GM19193 (cell line): ENCODE measurements around the gene RIMS4.

Experiments used
- POLR2A ChIP-seq: IDR thresholded peaks from 4 replicates; pipeline ENCODE4 v1.6.1; 2011; ENCODE audit not compliant: insufficient read depth, insufficient read length; ENCODE audit errors: extremely low read depth

Gene RIMS4

DNA sequence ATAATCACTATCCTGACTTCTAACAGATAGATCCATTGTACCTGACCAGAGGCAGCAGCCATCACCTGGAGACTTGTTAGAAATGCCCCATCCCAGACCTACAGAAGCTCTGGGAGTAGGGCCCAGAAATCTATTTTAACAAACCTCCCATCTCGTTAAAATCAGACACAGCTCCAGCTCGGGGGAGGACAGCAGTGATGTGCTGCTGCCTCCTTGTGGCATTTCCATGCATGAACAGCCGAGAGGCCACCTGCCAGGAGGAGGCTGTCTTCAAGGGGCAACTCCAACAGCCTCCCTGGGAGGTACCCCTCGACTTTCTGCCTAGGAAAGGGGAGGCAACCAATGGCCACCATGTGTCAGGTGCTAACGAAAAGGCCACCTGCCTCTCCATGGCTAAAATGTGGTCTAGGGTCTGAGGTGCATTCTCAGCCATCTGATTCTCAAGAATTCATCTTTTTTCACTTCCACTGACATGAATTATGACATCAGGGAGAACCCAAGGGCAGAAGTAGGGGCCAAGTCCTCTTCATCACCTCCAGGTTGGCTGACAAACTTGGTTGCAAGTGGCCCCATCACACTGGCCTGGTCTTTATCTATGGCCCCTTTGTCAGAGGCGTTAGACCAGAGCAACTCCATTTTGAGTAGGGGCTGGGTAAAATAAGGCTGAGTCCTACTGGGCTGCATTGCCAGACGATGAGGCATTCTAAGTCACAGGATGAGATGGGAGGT is 76.8 kb downstream of the RIMS4 start:
- no peak for TF ChIP-seq POLR2A

DNA sequence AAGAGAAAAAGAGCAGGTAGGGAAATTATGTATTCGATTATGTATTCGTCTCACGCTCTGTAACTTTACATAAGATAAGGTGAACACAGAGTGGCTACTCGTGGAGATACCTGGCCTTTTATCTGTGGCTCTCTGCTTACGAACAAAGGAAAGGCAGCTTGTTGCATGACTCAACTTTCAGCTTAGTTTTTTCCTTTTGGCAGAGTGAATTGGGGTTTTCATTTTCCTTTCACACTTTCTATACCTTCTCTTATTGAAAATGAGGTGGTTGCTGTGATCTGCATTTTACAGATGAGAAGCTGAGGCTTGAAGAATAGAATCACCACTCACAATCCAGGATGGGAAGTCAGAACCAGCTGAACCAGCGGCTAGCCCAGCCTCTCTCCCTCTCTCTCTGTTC is 78.0 kb downstream of the RIMS4 start:
- TF ChIP-seq POLR2A = no peak

DNA sequence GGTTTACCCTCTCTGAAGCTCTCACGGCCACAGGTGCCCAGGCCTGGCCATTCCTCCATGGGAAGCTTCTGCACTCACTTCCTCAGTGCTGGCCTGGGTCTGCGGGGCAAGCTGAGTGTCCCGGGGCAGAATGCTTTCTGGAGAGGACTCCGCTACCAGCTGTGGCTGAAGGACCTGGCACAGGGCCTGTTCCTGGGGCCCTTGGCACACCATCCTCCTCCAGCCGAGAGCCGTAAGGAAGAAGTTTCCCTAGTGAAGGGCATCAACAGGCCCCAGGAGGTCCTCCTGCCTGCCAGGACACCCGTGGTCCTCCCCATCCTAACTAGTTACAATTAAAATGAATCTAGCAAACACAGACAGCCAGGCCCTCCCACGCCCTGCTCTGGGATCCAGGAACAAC is 78.7 kb downstream of the RIMS4 start:
- TF ChIP-seq POLR2A = no peak

DNA sequence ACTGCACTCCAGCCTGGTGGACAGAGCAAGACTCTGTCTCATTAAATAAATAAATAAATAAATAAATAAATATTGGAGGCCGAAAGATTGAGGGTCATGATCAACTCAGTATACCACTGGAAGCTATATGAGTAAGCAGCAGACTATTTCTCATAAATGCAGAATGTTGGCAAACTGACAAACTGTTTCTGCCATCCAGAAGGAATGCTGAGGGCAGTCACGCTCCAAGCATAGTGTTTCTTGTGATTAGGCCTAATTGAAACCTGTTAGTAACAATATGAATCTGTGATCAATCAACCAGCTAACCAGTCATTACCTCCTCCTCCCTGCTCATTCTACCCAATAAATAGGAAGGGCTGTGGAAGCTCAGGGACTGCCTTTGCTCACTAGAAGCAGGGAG is 79.9 kb downstream of the RIMS4 start:
- no peak for TF ChIP-seq POLR2A

DNA sequence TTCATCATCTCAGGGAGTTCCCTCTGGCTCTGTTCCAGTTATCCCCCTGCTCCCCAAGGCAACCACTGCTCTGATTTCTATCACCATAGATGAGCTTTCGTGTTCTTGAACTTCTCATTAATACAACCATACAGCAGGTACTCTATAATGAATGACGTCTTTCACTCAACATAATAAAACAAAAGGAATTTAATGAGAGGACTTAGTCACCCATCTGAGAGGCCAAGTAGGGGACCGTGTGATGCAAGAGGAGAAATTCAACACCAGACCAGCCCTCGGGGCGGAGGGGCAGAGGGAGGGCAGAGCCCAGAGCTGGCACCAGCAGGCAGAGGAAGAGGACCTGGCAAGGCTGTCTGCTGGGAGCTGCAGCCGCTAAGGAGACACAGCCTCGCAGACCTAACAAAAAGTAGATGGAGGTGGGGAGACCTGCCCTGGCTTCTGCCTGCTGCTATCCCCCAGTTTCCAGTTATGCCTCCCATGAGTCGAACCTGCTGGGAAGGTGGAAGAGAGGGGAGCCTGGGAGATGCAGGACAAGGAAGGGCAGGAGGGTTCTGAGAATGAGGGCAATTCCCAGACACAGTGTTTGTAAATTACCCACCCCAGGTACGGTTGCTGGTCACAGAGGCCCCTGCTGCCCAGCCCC is 81.4 kb downstream of the RIMS4 start:
- TF ChIP-seq POLR2A = no peak

DNA sequence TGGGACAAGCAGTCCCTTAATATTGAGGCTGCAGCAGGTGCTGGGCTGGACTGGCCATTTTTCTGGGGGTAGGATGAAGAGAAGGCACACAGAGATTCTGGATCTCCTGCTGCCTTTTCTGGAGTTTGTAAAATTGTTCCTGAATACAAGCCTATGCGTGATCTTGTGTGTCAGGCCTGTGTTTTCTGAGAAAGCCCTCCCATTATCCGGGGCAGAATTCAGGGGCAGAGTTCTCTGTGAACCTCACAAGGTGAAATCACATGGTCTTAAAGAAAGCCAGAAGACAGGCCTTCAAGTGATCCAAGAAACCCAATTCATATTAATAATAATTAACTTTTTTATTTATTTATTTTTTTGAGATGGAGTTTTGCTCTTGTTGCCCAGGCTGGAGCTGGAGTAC is 82.7 kb downstream of the RIMS4 start:
- no peak for TF ChIP-seq POLR2A

DNA sequence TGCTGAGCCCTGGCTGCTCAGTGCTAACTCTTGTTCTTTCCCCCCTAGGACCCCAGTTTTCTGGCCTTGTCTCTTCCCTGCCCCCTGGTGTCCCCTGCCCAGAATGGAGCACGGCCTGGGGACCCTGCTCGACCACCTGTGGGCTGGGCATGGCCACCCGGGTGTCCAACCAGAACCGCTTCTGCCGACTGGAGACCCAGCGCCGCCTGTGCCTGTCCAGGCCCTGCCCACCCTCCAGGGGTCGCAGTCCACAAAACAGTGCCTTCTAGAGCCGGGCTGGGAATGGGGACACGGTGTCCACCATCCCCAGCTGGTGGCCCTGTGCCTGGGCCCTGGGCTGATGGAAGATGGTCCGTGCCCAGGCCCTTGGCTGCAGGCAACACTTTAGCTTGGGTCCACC is 83.3 kb downstream of the RIMS4 start:
- no peak for TF ChIP-seq POLR2A

DNA sequence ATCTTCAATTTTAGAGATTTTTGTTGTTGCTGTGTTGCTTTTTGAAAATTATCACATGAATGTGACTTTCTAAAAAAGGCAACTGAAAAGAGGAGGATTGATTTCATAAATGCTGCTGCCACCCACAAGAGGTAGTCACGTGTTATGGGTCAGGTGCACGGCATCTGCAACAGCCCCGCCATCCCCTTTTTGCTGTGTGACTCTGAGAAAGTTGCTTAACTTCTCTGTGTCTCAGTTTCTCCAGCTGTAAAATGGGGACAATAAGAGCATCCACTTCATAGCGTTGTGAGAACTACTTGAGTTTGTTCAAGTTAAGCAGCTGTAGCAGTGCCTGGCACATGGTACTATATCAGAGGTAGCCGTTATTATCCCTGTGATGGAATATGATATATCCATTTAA is 84.5 kb downstream of the RIMS4 start:
- TF ChIP-seq POLR2A = no peak

DNA sequence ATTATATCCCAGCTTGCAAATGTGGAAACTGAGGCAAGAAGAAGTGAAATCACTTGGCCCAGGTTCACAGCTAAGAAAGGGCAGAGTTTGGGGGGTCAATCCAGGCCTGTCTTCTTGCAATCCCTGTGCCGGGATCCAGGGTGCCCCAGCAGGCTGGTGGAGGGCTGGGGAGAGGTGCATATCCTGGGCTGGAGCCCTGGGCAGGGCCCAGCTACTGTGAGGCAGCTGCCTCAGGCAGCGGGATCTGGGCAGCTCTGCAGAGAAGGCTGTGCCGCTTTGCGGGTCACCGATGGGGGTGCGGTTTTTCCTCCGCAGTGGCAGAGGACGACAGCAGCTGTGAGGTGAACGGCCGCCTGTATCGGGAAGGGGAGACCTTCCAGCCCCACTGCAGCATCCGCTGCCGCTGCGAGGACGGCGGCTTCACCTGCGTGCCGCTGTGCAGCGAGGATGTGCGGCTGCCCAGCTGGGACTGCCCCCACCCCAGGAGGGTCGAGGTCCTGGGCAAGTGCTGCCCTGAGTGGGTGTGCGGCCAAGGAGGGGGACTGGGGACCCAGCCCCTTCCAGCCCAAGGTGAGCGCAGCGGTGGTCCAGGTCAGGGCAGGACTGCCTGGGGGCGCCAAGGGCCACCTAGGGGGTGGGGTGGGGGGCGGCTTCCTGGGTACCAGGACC is 85.8 kb downstream of the RIMS4 start:
- no peak for TF ChIP-seq POLR2A

DNA sequence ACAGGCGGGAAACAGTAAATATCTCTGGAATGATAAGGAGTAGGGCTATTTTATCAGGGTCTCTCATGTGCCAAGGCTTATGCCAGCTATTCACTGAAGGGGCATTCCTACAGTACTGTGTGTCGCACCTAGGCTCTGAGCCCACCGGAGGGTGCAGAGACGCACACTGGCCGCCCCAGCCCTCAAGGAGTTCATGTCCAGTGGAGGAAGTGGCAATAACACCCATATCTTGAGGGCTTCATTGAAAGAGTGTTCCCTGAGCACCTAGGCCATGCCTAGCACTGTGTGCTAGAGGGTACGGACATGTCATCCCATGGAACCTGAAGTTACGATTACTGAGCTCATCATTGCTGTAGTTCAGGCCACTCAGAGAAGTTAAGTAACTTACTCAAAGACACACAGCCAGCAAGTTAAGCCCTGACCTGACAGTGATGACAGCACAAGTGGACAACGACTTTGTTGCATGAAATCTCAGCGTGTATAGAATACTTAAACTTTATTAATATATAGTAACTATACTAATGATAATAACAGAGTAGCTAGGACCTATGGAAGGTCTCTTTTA is 86.5 kb downstream of the RIMS4 start:
- TF ChIP-seq POLR2A = no peak

DNA sequence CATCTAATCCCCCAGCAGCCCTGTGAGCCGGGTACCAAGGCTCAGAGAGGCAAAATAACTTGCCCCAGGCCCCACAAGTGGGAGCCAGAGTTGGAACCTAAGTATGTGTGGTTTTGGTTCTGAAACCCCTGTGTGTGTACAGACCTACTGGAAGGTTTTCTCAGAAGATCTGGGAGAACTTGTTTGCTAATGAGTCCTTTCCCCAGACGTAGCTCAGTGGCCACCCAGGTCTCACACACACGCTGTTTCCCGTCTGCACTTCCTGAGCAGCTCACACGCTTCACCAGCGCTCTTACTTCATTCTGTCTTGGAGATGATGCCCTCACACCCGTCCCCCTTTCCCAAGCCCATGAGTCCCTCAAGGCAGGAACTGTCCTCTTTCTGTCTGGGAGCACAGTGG is 87.0 kb downstream of the RIMS4 start:
- no peak for TF ChIP-seq POLR2A

DNA sequence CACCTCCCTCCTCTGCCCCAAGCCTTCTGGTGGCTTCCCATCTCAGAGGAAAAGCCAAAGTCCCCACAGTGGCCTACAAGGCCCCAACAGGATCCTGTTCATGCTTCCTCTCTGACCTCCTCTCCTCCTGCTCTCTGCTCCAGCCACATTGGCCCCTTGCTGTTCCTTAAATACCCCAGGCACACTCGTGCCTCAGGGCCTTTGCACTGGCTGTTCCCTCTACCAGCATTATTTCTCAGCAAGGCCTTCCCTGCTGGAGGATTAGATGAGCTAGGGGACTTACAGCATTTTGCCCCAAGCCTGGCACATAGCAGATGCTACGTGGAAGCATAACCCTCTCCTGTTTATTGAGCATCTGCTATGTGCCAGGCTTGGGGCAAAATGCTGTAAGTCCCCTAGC is 87.4 kb downstream of the RIMS4 start:
- TF ChIP-seq POLR2A = no peak

DNA sequence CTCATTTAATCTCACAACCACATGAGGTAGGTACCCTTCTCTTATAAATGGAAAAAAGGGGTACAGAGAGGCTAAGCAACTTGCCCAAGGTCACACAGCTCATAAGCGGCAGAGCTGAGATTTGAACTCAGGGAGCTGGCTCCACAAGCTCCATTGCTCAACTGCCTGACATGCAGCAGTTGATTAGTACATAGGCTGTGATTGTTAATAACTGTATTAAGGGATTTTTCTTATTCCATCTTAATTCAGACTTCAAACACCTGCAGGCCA is 88.6 kb downstream of the RIMS4 start:
- TF ChIP-seq POLR2A = no peak

DNA sequence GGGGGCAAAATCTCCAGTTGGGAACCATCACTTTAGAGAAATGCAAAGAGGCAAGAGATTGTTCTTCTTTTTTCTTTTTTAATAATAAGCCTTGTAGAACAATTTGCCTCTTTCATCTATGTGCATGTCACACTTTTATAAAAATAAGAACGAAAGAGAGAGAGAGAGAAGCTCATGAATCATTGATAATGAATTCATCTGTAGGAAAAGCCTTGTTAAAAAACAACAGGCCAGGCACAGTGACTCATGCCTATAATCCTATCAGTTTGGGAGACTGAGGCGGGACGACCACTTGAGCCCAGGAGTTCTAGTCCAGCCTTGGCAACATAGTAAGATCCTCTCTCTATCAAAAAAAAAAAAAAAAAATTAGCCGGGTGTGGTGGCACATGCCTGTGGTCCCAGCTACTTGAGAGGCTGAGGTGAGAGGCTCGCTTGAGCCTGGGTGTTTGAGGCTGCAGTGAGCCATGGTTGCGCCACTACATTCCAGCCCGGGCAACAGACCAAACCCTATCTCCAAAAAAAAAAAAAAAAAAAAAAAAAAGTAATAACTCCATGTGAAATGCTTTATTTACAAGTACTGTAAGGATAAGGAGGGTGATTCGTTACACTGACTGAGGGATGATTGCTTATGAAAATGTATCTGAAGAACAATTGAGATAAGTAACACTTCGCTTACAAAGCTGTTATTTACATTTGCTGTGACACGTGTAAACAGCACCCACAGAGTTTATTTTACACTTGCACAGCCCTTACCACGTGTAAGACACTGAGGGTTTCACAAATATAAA is 89.2 kb downstream of the RIMS4 start:
- no peak for TF ChIP-seq POLR2A

DNA sequence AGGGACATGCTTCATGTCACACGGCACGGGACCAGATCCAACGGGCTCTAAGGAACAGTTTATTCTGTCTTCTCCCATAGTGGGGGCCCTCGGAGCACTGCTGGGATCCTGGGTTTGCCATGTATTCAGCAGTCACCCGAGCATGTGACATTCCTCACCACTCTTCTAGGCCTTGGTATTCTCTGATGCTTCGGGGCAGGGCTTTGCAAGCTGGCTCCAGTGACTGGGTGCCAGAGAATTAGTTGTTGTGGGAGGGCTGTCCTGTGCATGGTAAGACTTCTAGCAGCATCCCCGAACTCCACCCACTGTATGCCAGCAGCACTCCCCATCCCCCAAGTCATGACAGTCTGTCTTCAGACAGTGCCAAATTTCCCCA is 89.7 kb downstream of the RIMS4 start:
- no peak for TF ChIP-seq POLR2A
